Thyroid gland (tissue), 4 donors: Measurements from ENCODE around the gene HK3.

Experiments used
- POLR2A ChIP-seq, 2 donors: fragments of 450-650 bp; IDR thresholded peaks; one replicate each; pipeline ENCODE4 v1.6.1; 2017; ENCODE audit warnings: antibody characterized with exemption in 2 of 2, mild to moderate bottlenecking in 2 of 2, moderate library complexity in 1 of 2
- TF ChIP-seq, protein P1 (sequence below), 6 experiments: fragments of 200-600 bp in 3 of 6; fragments of 450-650 bp in 3 of 6; sonication (generic) in 3 of 6; IDR thresholded peaks; one replicate each; pipeline ENCODE4 v1.5.1; 2016 to 2019; ENCODE audit warnings: antibody characterized with exemption in 6 of 6, mild to moderate bottlenecking in 2 of 6, inconsistent platforms in 1 of 6, moderate library complexity in 1 of 6

- TF ChIP-seq, protein P1, sequence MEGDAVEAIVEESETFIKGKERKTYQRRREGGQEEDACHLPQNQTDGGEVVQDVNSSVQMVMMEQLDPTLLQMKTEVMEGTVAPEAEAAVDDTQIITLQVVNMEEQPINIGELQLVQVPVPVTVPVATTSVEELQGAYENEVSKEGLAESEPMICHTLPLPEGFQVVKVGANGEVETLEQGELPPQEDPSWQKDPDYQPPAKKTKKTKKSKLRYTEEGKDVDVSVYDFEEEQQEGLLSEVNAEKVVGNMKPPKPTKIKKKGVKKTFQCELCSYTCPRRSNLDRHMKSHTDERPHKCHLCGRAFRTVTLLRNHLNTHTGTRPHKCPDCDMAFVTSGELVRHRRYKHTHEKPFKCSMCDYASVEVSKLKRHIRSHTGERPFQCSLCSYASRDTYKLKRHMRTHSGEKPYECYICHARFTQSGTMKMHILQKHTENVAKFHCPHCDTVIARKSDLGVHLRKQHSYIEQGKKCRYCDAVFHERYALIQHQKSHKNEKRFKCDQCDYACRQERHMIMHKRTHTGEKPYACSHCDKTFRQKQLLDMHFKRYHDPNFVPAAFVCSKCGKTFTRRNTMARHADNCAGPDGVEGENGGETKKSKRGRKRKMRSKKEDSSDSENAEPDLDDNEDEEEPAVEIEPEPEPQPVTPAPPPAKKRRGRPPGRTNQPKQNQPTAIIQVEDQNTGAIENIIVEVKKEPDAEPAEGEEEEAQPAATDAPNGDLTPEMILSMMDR (IDR thresholded peaks at IDR 0.05), result no peak
- TF ChIP-seq POLR2A (IDR thresholded peaks at IDR 0.05), result no peak
These were observed 8.5 kb downstream of the HK3 start for GRCh38 chr5:176890455-176891330.
